ENCODE measurements around the gene SCART1. TPM values are rescaled to one million over a fixed set of nuclear protein-coding genes. Genes with fewer than 3 reads are reported as not detected.

The SCART1 gene
- total RNA-seq, 2 donors from 2014 or later, result 3.9 to 11.2 TPM

DNA sequence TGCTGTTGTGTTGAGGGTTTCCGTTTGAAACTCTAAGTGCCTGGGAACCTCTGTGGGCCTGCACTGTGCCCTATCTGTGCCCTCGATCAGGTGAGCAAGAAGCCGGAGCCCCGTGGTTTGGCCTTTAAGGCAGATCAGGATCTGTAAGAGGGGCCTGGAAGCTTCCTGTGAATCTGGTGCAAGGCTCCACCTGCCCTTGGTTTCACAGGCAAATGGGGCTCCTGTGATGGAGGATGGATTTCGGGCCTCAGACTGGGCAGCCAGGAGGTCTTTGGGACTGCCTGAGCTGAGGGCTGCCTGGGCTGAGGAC, 21.6 kb downstream of the SCART1 start:
- intact Hi-C loops (cut with DNase I), result no loop called here
- 77 to 85% methylated on average over 5 of the region's 5 CpGs for WGBS, 2 donors
- Histone ChIP-seq H3K4me1 (no peaks in the 10 kb centered on the region), H3K9me3 (no peaks in the 10 kb centered on the region), H3K27me3 (no peaks in the 10 kb centered on the region), H3K27ac (no peak overlapping the region), H3K36me3 (replicated peaks in 1 of 2; ENCODE audit: insufficient read depth in 1 of 2, low read depth in 2 of 2) (no peaks in the 10 kb centered on the region), H3K4me3 (no peak overlapping the region)
- DNase-seq (no peak), ATAC-seq (no peak)
- TF ChIP-seq POLR2A (IDR thresholded peaks at IDR 0.05), result no peak
- no peak for TF ChIP-seq CTCF (IDR thresholded peaks at IDR 0.05)

GRCh38 chr10:133475821-133476640, 22.3 kb downstream of the SCART1 start:
- Histone ChIP-seq H3K4me1 (no peaks in the 10 kb centered on the region), H3K36me3 (replicated peaks in 1 of 2; ENCODE audit: insufficient read depth in 1 of 2, low read depth in 2 of 2) (no peaks in the 10 kb centered on the region), H3K27ac (no peak overlapping the region), H3K9me3 (no peaks in the 10 kb centered on the region), H3K4me3 (no peak overlapping the region), H3K27me3 (no peaks in the 10 kb centered on the region)
- intact Hi-C loops (cut with DNase I), result no loop called here
- DNase-seq (no peak), ATAC-seq (no peak)
- TF ChIP-seq POLR2A (IDR thresholded peaks at IDR 0.05) (no peak), CTCF (IDR thresholded peaks at IDR 0.05) (no peak)
- WGBS, 2 donors, result 80 to 87% methylated on average over 10 to 11 of the region's 11 CpGs

- intact Hi-C loops (cut with DNase I), result no loop called here
- Histone ChIP-seq H3K4me1 (no peaks in the 10 kb centered on the region), H3K36me3 (replicated peaks in 1 of 2; ENCODE audit: insufficient read depth in 1 of 2, low read depth in 2 of 2) (no peaks in the 10 kb centered on the region), H3K27ac (no peak overlapping the region), H3K27me3 (no peaks in the 10 kb centered on the region), H3K4me3 (no peak overlapping the region), H3K9me3 (no peaks in the 10 kb centered on the region)
- 81 to 96% methylated on average over 9 of the region's 9 CpGs for WGBS, 2 donors
- ATAC-seq (no peak), DNase-seq (no peak)
- TF ChIP-seq CTCF (IDR thresholded peaks at IDR 0.05), result no peak
- no peak for TF ChIP-seq POLR2A (IDR thresholded peaks at IDR 0.05)
Observed at GRCh38 chr10:133476641-133476990, 22.9 kb downstream of the SCART1 start.

GRCh38 chr10:133481086-133481643, 27.4 kb downstream of the SCART1 start:
- H3K4me3 ChIP-seq, result no peak overlapping the region
- no peaks in the 10 kb centered on the region for H3K4me1 ChIP-seq
- DNase-seq (no peak), ATAC-seq (no peak)
- H3K27ac ChIP-seq, result no peak overlapping the region
- H3K9me3 ChIP-seq, result no peaks in the 10 kb centered on the region
- intact Hi-C loops (cut with DNase I), result no loop called here
- TF ChIP-seq CTCF (IDR thresholded peaks at IDR 0.05), result no peak
- TF ChIP-seq POLR2A (IDR thresholded peaks at IDR 0.05), result no peak
- H3K36me3 ChIP-seq (replicated peaks in 1 of 2; ENCODE audit: insufficient read depth in 1 of 2, low read depth in 2 of 2), result no peaks in the 10 kb centered on the region
- 62 to 75% methylated on average over 4 to 9 of the region's 12 CpGs for WGBS, 2 donors
- H3K27me3 ChIP-seq, result no peaks in the 10 kb centered on the region

DNA sequence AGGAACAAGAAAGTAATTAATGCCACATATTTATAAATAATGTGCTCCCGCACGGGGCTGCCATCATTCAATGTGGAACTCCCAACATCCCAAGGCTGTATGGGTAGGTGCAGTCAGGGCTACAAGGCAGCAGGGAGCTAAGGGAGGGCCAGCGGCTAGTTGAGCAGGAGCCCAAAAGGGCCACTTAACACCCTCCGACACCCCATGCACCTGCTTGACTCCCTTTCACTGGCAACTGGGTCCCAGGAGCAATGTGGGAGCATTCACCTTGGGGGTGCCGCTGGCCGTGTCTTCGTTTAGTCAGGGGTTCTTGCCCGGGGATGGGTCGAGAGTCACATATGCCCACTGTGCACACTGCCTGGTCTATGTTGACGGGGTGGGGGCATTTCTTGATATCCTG, 27.9 kb downstream of the SCART1 start:
- 77 to 87% methylated on average over 9 to 10 of the region's 10 CpGs for WGBS, 2 donors

More for the DNA sequence above, 27.9 kb downstream of the SCART1 start:
- ATAC-seq (no peak), DNase-seq (no peak)
- no peak for TF ChIP-seq CTCF (IDR thresholded peaks at IDR 0.05)
- TF ChIP-seq POLR2A (IDR thresholded peaks at IDR 0.05), result no peak
- no peaks in the 10 kb centered on the region for H3K36me3 ChIP-seq (replicated peaks in 1 of 2; ENCODE audit: insufficient read depth in 1 of 2, low read depth in 2 of 2)
- no peaks in the 10 kb centered on the region for H3K27me3 ChIP-seq
- H3K27ac ChIP-seq, result no peak overlapping the region
- intact Hi-C loops (cut with DNase I), result no loop called here
- H3K9me3 ChIP-seq, result peaks cover 0 to 4% (median 0%) of the 10 kb centered on the region in 3 donors
- no peaks in the 10 kb centered on the region for H3K4me1 ChIP-seq
- H3K4me3 ChIP-seq, result no peak overlapping the region

All from body of pancreas (tissue), 4 donors.